Activated CD4-positive, alpha-beta T cell treated with anti-CD3 and anti-CD28 coated beads for 36 hours (primary cell): ENCODE data around the gene PACC1. TPM values are rescaled to one million over a fixed set of nuclear protein-coding genes. Genes with fewer than 3 reads are reported as not detected.

ENCODE experiments used
- ATAC-seq: fragments of 200-7000 bp; cut with Tn5 transposase; one replicate; pipeline ENCODE4 v1.10.0; 2021; ENCODE audit warnings: mild to moderate bottlenecking, moderate library complexity
- CTCF ChIA-PET: fragments of 350-600 bp; sonication (Branson Sonifier 250); formaldehyde crosslinking; loops from one replicate; lab custom pipeline; 2021; ENCODE audit warnings: antibody characterized with exemption; lab: Charles Lee
- POLR2A ChIA-PET: fragments of 350-600 bp; sonication (Branson Sonifier 250); formaldehyde crosslinking; loops from one replicate; lab custom pipeline; 2021; ENCODE audit warnings: antibody characterized with exemption, inconsistent platforms; lab: Charles Lee
- DNase-seq: peaks from one replicate; pipeline ENCODE4 v3.0.0-alpha.2; 2020
- H3K27ac Mint-ChIP-seq: one replicate; pipeline ENCODE4 v1.8.0; 2021; ENCODE audit warnings: mixed read lengths
- H3K27me3 Mint-ChIP-seq: one replicate; pipeline ENCODE4 v1.8.0; 2021; ENCODE audit warnings: mixed read lengths
- H3K36me3 Mint-ChIP-seq: one replicate; pipeline ENCODE4 v1.8.0; 2021; ENCODE audit warnings: low read depth, mixed read lengths
- H3K4me1 Mint-ChIP-seq: one replicate; pipeline ENCODE4 v1.8.0; 2021; ENCODE audit warnings: mixed read lengths
- H3K4me3 Mint-ChIP-seq: one replicate; pipeline ENCODE4 v1.8.0; 2021; ENCODE audit warnings: mild to moderate bottlenecking, moderate library complexity, mixed read lengths
- H3K9me3 Mint-ChIP-seq: one replicate; pipeline ENCODE4 v1.8.0; 2021; ENCODE audit warnings: low read depth, mixed read lengths
- intact Hi-C, 2 experiments: fragments of 100-400 bp; cut with DNase I in 1 of 2; cut with micrococcal nuclease in 1 of 2; formaldehyde crosslinking; loops; one replicate each; pipeline versions ENCODE4 v1.14.2 to v1.15.1; 2022 to 2024; cut with DNase I, micrococcal nuclease
- total RNA-seq, 2 experiments: library from RNA; stranded (reverse); gene quantifications; one replicate each; pipeline ENCODE4 v1.2.3, GENCODE V29; 2021

PACC1 gene
- total RNA-seq, 2 experiments from 2014 or later = 9.2 to 13.8 TPM

DNA sequence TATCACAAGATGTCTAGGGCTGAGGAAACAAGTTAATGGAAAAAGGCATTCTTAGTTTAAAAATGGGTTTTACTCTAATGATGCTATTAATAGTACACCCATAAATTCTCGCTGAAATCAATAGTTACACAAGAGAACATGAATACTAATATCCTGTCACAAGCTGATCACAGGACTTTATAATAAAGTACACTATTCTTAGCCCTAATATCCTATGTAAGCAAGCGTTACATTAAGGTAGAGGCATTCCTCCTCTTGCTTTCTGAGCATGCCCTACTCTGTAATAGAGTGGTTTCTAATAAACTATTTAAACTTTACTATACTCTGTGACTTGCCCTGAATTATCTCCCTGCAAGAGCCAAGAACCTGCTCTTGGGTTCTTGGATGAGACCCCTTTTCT, 6.5 kb upstream of the PACC1 start:
- no peak for ATAC-seq
- no peak for DNase-seq
- Mint-ChIP-seq H3K27ac (no peak overlapping the region), H3K4me1 (no peaks in the 10 kb centered on the region), H3K9me3 (no peaks in the 10 kb centered on the region), H3K27me3 (peaks cover 5% of the 10 kb centered on the region), H3K36me3 (no peaks in the 10 kb centered on the region), H3K4me3 (no peak overlapping the region)
- ChIA-PET POLR2A (no interaction called here), CTCF (interaction anchor here (1.5 kb wide), 1 partner anchor 11 kb away, joined by 3 read pairs; no protein-coding TSS in a partner anchor)
- intact Hi-C loops = no loop called here

DNA sequence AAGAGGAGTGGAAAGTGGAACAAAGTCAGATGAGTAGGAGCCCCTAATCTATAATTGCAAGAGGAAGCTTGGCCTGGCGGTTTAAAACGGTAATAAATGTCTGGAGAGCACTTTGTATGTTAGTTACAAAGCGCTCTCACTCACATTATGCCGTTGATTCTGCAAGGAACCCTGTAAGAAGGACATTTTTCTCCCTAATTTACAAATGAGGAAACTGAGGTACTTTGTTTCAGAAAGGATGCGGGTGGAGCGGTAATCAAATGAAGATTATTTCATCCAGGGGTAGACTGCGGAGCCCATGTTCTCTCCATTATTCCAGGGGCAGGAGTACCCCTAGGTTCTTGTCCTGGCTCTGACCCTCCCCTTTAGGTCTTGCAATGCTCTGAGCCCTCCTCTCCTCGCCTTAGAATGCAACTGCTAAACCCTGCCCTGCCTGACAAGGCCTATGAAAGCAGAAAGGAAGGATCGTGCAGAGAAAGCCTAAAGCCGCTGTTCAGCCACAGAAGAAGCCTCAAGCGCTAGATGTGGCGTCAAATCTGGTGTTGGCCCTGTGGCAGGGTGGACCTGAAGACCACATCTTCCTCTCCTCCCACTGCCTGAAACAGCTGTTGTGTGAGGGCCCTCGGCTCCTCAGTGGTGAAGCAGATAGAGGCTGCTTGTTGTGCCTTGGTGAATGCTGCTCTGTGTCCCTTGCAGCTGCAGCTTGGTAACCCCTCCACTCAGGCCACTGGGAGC, 588 bp upstream of the PACC1 start:
- ATAC-seq (no peak), DNase-seq (no peak)
- Mint-ChIP-seq H3K27me3 (no peaks in the 10 kb centered on the region), H3K4me1 (peaks cover 22% of the 10 kb centered on the region), H3K4me3 (peak overlapping the region; percentile 93), H3K27ac (peak overlapping the region; percentile 92), H3K36me3 (peaks cover 11% of the 10 kb centered on the region), H3K9me3 (no peaks in the 10 kb centered on the region)
- intact Hi-C loops = loop anchor here (2.0 to 10.0 kb wide), 4 partner anchors 42 to 1150 kb away; partner anchors contain the start of genes NEK2 (in 1 of the 2) and SLC30A1 (in 1 of the 2)
- ChIA-PET CTCF (interaction anchor here (0.6 to 1.3 kb wide), 4 partner anchors 12 to 41 kb away, joined by 3 to 7 read pairs (median 5); no protein-coding TSS in a partner anchor), POLR2A (interaction anchor here (0.5 to 2.0 kb wide), 3 partner anchors 17 to 627 kb away, joined by 3 to 4 read pairs (median 4); partner anchors contain the start of genes ATF3 and NENF)

DNA sequence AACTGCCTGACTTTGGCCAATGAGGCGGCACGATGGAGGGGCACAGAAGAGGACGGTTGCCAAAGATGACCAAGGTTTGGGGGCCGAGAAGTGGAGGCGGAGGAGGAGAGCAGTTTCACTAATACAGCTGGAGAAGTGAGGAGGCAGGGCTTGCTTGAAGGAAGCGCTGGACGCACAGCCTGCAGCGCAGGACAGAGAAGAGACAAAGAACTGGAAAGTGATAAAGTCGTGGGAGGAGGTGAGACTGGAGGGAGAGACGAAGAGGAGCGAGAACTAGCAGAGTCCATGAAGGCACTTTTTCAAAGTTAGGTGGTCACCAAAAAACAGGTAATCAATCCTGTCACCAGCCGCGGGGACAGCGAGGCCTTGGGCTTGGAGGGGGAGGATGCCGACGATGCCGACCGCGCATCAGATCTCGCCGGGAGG, 771 bp downstream of the PACC1 start:
- CTCF ChIA-PET = no interaction called here
- DNase-seq = no peak
- H3K4me3 Mint-ChIP-seq = peak overlapping the region; percentile 93

DNA sequence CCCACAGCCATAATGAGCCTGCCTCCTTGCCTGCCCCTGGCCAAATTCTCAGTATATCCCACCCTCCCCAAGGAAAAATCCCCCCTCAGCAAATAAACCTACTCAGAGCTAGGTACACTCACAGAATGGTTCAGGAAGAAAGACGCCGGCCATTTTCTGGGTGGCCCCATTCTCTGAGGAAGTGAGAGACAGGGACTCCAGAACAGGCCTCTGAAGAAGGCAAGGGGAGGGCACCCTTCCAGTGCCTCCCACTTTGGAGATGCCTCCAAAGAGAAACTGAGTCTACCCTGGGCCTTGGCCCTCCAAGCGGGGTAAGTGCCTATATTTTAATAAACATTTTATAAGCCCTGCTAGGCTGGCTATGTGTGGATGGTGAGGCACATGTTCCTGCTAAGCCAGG, 2.3 kb downstream of the PACC1 start:
- Mint-ChIP-seq H3K4me1 (peaks cover 22% of the 10 kb centered on the region), H3K9me3 (no peaks in the 10 kb centered on the region), H3K27me3 (no peaks in the 10 kb centered on the region), H3K36me3 (peaks cover 30% of the 10 kb centered on the region), H3K27ac (no peak overlapping the region), H3K4me3 (no peak overlapping the region)
- CTCF ChIA-PET = no interaction called here
- ATAC-seq (no peak), DNase-seq (no peak)
- intact Hi-C loops = loop anchor here in 1 of 2 experiments (10.0 kb wide), 2 partner anchors 838 to 1148 kb away; partner anchors contain the start of gene SLC30A1
- POLR2A ChIA-PET = no interaction called here

More for the DNA sequence above, 771 bp downstream of the PACC1 start:
- intact Hi-C loops = loop anchor here (1.0 to 10.0 kb wide), 10 partner anchors 18 to 1149 kb away; partner anchors contain the start of genes NENF (in 2 of the 2), PPP2R5A (in 2 of the 2), ANGEL2 (in 1 of the 2) and DTL (in 1 of the 2)
- Mint-ChIP-seq H3K27ac (peak overlapping the region; percentile 55), H3K4me1 (peaks cover 22% of the 10 kb centered on the region), H3K9me3 (no peaks in the 10 kb centered on the region), H3K27me3 (no peaks in the 10 kb centered on the region), H3K36me3 (peaks cover 23% of the 10 kb centered on the region)
- POLR2A ChIA-PET = interaction anchor here (1.7 to 2.0 kb wide), 2 partner anchors 18 to 194 kb away, joined by 4 read pairs; partner anchors contain the start of genes ATF3 and NENF
- ATAC-seq = peak; percentile 2

DNA sequence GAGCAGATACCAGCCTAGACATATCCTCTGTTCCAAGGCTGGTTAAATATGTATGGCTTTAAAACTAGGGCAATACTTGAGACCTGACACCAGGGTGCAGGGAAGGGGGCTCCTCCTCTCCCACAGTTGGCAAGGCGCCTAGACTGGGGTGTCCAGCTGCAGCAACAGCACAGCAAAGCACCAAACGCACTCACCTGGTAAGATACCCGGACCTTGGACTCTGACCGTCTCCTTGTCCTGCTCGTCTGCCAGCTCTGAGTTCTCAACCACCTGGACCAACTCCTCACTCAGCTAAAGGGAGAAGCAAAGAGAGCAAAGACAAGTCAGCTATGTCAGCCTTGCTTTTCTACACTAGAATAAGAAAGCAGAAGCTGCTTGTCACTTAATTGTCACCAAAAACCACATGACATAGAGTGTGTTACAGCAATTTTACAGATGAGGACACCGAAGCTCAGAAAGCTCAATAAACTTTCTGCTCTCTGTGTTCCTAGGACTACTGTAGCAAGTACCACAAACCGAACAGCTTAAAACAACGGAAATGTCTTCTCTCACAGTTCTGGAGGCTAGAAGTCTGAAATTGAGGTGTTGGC, 4.4 kb downstream of the PACC1 start:
- H3K4me1 Mint-ChIP-seq = peaks cover 20% of the 10 kb centered on the region
- intact Hi-C loops = loop anchor here in 1 of 2 experiments (10.0 kb wide), 2 partner anchors 836 to 1146 kb away; partner anchors contain the start of gene SLC30A1
- DNase-seq (no peak), ATAC-seq (no peak)
- ChIA-PET CTCF (interaction anchor here (0.7 to 1.8 kb wide), 2 partner anchors 46 to 734 kb away, joined by 4 to 6 read pairs; partner anchors contain the start of gene NEK2), POLR2A (no interaction called here)
- peaks cover 38% of the 10 kb centered on the region for H3K36me3 Mint-ChIP-seq
- H3K27ac Mint-ChIP-seq = no peak overlapping the region
- no peak overlapping the region for H3K4me3 Mint-ChIP-seq
- H3K9me3 Mint-ChIP-seq = no peaks in the 10 kb centered on the region
- no peaks in the 10 kb centered on the region for H3K27me3 Mint-ChIP-seq

DNA sequence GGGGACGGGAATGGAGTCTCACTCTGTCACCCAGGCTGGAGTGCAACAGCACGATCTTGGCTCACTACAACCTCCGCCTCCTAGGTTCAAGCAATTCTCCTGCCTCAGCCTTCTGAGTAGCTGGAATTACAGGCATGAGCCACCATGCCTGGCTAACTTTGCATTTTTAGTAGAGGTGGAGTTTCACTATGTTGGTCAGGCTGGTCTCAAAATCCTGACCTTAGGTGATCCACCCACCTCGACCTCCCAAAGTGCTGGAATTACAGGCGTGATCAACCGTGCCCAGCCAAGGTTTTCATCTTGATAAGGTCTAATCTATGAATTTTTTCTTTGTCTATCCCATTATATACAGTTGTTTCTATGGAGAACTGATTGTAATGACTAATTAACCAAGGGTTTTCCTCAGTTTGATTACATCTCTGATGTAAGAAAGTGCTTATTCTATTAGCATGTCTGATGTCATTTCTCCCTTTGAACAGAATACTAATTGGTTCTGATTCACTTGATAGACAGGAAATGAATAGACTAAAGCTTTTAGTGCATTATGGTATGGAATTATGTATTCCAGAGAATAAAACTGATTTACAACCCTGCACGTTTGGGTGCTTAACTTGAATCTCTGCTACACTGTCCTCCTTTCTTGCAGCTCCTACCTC, 11.9 kb downstream of the PACC1 start:
- DNase-seq (no peak), ATAC-seq (no peak)
- no peak overlapping the region for H3K27ac Mint-ChIP-seq
- H3K9me3 Mint-ChIP-seq = peaks cover 3% of the 10 kb centered on the region
- peaks cover 13% of the 10 kb centered on the region for H3K4me1 Mint-ChIP-seq
- POLR2A ChIA-PET = interaction anchor here (0.5 kb wide), 1 partner anchor 369 kb away, joined by 3 read pairs; no protein-coding TSS in a partner anchor
- intact Hi-C loops = no loop called here
- peaks cover 46% of the 10 kb centered on the region for H3K36me3 Mint-ChIP-seq
- CTCF ChIA-PET = interaction anchor here (0.6 to 1.1 kb wide), 2 partner anchors 12 to 225 kb away, joined by 3 to 4 read pairs; partner anchors contain the start of gene PACC1
- no peak overlapping the region for H3K4me3 Mint-ChIP-seq
- no peaks in the 10 kb centered on the region for H3K27me3 Mint-ChIP-seq

DNA sequence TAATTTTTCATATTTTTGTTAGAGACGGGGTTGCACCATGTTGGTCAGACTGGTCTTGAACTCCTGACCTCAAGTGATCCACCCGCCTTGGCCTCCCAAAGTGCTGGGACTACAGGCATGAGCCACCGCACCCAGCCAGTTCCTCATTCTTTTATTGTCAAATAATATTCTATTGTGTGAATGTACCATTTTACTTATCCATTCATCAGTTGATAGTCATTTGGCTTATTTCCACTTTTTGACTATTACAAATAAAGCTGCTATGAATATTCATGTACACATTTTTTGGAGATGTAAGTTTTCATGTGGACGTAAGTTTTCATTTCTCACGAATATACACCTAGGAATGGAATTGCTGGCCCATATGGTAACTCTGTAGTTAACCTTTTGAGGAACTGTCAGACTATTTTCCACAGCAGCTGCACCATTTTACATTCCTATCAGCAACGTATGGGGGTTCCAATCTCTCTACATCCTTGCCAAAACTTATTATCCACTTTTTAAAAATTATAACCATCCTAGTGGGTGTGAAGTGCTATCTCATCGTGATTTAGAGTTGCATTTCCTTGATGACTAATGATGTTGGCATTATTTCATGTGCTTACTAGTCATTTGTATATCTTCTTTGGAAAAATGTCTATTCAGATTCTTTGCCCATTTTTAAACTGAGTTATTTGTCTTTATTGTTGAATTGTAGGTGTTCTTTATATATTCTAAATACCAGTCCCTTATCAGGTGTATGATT, 12.7 kb downstream of the PACC1 start:
- DNase-seq (no peak), ATAC-seq (no peak)
- Mint-ChIP-seq H3K4me1 (peaks cover 13% of the 10 kb centered on the region), H3K27ac (no peak overlapping the region), H3K4me3 (no peak overlapping the region), H3K9me3 (peaks cover 4% of the 10 kb centered on the region), H3K27me3 (no peaks in the 10 kb centered on the region), H3K36me3 (peaks cover 50% of the 10 kb centered on the region)
- ChIA-PET POLR2A (no interaction called here), CTCF (interaction anchor here (1.0 kb wide), 1 partner anchor 55 kb away, joined by 3 read pairs; no protein-coding TSS in a partner anchor)
- intact Hi-C loops = no loop called here

DNA sequence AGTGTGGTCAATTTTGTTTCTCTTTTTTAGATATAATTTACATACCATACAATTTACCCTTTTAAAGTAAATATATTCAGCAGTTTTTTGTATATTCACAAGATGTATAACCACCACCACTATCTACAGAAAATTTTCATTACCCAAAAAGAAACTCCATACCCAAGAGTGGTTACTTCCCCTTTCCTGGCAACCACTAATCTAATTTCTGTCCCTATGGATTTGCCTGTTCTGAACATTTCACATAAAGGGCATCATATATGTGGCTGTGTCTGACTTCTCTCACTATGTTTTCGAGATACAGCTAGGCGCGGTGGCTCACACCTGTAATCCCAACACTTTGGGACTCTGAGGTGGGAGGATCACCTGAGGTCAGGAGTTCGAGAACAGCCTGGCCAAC, 13.6 kb downstream of the PACC1 start:
- H3K4me3 Mint-ChIP-seq = no peak overlapping the region
- peaks cover 12% of the 10 kb centered on the region for H3K9me3 Mint-ChIP-seq
- no peak for ATAC-seq
- peaks cover 13% of the 10 kb centered on the region for H3K4me1 Mint-ChIP-seq
- peaks cover 53% of the 10 kb centered on the region for H3K36me3 Mint-ChIP-seq
- no peak for DNase-seq
- H3K27me3 Mint-ChIP-seq = no peaks in the 10 kb centered on the region
- intact Hi-C loops = no loop called here
- ChIA-PET CTCF (interaction anchor here (1.0 kb wide), 1 partner anchor 56 kb away, joined by 3 read pairs; no protein-coding TSS in a partner anchor), POLR2A (no interaction called here)
- H3K27ac Mint-ChIP-seq = no peak overlapping the region

DNA sequence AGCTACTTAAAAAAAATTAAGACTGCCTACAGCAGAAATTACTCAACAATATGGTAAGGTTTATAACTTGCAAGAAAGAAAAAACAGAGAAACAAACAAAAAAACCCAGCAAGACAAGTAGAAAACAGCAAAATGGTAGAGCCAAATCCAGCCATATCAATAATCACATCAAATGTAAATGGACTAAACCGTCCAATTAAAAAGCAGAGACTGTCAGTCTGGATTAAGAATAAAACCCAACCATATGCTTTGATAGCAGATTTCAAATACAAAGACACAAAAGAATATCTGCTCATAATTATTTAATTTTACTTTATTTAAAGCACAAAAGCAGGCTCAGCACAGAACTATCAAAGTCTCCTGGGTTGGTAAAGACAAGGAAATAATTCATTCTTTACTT, 17.5 kb downstream of the PACC1 start:
- ChIA-PET POLR2A (interaction anchor here (0.6 kb wide), 1 partner anchor 1883 kb away, joined by 3 read pairs; no protein-coding TSS in a partner anchor), CTCF (no interaction called here)
- Mint-ChIP-seq H3K4me1 (peaks cover under 1% of the 10 kb centered on the region), H3K4me3 (no peak overlapping the region), H3K9me3 (peaks cover 18% of the 10 kb centered on the region), H3K27me3 (no peaks in the 10 kb centered on the region), H3K36me3 (peaks cover 55% of the 10 kb centered on the region), H3K27ac (no peak overlapping the region)
- DNase-seq (no peak), ATAC-seq (no peak)
- intact Hi-C loops = no loop called here

DNA sequence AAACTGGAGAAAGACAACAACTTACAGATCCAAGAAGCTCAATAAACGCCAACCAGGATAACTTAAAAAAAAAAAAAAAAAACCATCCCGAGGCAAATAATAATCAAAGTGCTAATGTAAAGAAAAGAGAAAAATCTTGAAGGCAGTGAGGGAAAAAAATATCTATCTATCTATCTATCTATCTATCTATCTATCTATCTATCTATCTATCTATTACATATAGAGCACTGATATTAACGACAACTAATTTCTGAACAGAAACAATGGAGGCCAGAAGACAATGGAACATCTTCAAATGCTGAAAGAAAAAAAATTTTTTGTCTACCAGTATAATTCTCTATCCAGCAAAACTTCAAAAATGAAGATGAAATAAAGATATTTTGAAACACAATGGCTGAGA, 18.0 kb downstream of the PACC1 start:
- Mint-ChIP-seq H3K9me3 (peaks cover 22% of the 10 kb centered on the region), H3K27me3 (no peaks in the 10 kb centered on the region), H3K27ac (no peak overlapping the region), H3K4me1 (no peaks in the 10 kb centered on the region), H3K4me3 (no peak overlapping the region), H3K36me3 (peaks cover 56% of the 10 kb centered on the region)
- no peak for DNase-seq
- POLR2A ChIA-PET = interaction anchor here (0.6 kb wide), 1 partner anchor 1884 kb away, joined by 3 read pairs; no protein-coding TSS in a partner anchor
- no peak for ATAC-seq
- CTCF ChIA-PET = no interaction called here
- intact Hi-C loops = no loop called here
